Neural progenitor cell (in vitro differentiated cells): ENCODE data around the gene NINL.

Experiments
- EZH2 ChIP-seq: fragments of 200-600 bp; sonication (generic); IDR thresholded peaks from 2 replicates; pipeline ENCODE4 v1.6.1; 2017; ENCODE audit warnings: antibody characterized with exemption, mild to moderate bottlenecking, moderate library complexity
- TF ChIP-seq, protein P1 (sequence below): fragments of 200-600 bp; sonication (generic); IDR thresholded peaks from 2 replicates; pipeline ENCODE4 v1.5.1; 2017; ENCODE audit warnings: antibody characterized with exemption, mild to moderate bottlenecking

- TF ChIP-seq, protein P1, sequence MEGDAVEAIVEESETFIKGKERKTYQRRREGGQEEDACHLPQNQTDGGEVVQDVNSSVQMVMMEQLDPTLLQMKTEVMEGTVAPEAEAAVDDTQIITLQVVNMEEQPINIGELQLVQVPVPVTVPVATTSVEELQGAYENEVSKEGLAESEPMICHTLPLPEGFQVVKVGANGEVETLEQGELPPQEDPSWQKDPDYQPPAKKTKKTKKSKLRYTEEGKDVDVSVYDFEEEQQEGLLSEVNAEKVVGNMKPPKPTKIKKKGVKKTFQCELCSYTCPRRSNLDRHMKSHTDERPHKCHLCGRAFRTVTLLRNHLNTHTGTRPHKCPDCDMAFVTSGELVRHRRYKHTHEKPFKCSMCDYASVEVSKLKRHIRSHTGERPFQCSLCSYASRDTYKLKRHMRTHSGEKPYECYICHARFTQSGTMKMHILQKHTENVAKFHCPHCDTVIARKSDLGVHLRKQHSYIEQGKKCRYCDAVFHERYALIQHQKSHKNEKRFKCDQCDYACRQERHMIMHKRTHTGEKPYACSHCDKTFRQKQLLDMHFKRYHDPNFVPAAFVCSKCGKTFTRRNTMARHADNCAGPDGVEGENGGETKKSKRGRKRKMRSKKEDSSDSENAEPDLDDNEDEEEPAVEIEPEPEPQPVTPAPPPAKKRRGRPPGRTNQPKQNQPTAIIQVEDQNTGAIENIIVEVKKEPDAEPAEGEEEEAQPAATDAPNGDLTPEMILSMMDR = no peak
- no peak for TF ChIP-seq EZH2
Observed at GRCh38 chr20:25495189-25495824, 90.0 kb downstream of the NINL start.
